Activated T-cell treated with anti-CD3 and anti-CD28 coated beads, Interleukin-2, amount 50 U/mL, for 4 hours (primary cell): ENCODE results near the gene SLC6A8. TPM values are rescaled to one million over a fixed set of nuclear protein-coding genes. Genes with fewer than 3 reads are reported as not detected.

Experiments used
- ATAC-seq, 2 donors: fragments of 200-7000 bp; cut with Tn5 transposase; one replicate each; pipeline ENCODE4 v1.10.0; 2021
- DNase-seq: peaks from one replicate; pipeline ENCODE4 v3.0.0-alpha.2; 2020
- H3K27me3 Mint-ChIP-seq: one replicate; pipeline ENCODE4 v1.8.0; 2021; ENCODE audit warnings: low read depth, mixed read lengths
- H3K36me3 Mint-ChIP-seq: one replicate; pipeline ENCODE4 v1.8.0; 2022; ENCODE audit warnings: mixed read lengths; ENCODE audit not compliant: insufficient read depth
- H3K4me1 Mint-ChIP-seq: one replicate; pipeline ENCODE4 v1.8.0; 2021; ENCODE audit warnings: low read depth, mixed read lengths
- H3K4me3 Mint-ChIP-seq: one replicate; pipeline ENCODE4 v1.8.0; 2021; ENCODE audit warnings: mild to moderate bottlenecking, moderate library complexity, mixed read lengths
- H3K9me3 Mint-ChIP-seq: one replicate; pipeline ENCODE4 v1.8.0; 2021; ENCODE audit warnings: mixed read lengths
- total RNA-seq, 3 donors: library from RNA; stranded (reverse); gene quantifications; one replicate each; pipeline ENCODE4 v1.2.1, GENCODE V29; 2021

The SLC6A8 gene
- 1 to 10 TPM; 1.1 to 1.9 (median 1.6) TPM for total RNA-seq

- Mint-ChIP-seq H3K9me3 (no peaks in the 10 kb centered on the region), H3K36me3 (no peaks in the 10 kb centered on the region), H3K27me3 (peaks cover 8% of the 10 kb centered on the region), H3K4me3 (peak within 1 kb of the TSS; percentile 71), H3K4me1 (no peaks in the 10 kb centered on the region)
- peak; percentile 28 for DNase-seq
- peak; percentile 25 to 51 for ATAC-seq
Observed at GRCh38 chrX:153687121-153688039, at the start of gene SLC6A8. Gene SLC6A8, plus strand, starts transcription at chrX:153687926. Its CDS starts 649 bp downstream, at chrX:153688575.

DNA sequence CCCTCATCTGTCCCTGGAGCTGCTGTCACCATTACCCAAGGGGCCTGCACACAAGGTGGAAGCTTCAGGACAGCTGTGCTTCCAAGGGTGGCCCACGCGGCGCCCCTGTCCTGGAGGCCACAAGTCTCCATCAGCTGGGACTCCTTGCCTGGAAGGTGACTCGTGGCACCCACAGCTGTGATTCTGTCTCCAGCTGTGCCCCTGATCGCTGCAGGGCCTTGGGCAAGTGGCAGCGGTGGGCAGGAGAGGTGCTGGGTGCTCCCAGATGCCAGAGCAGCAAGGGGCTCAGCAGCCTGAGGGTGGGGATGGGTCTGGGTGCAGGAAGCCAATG lies 49.7 kb upstream of the SLC6A8 start:
- DNase-seq: no peak
- Mint-ChIP-seq H3K27me3 (peaks cover 10% of the 10 kb centered on the region), H3K36me3 (no peaks in the 10 kb centered on the region), H3K4me1 (peaks cover 8% of the 10 kb centered on the region), H3K4me3 (no peak overlapping the region), H3K9me3 (no peaks in the 10 kb centered on the region)
- no peak for ATAC-seq

DNA sequence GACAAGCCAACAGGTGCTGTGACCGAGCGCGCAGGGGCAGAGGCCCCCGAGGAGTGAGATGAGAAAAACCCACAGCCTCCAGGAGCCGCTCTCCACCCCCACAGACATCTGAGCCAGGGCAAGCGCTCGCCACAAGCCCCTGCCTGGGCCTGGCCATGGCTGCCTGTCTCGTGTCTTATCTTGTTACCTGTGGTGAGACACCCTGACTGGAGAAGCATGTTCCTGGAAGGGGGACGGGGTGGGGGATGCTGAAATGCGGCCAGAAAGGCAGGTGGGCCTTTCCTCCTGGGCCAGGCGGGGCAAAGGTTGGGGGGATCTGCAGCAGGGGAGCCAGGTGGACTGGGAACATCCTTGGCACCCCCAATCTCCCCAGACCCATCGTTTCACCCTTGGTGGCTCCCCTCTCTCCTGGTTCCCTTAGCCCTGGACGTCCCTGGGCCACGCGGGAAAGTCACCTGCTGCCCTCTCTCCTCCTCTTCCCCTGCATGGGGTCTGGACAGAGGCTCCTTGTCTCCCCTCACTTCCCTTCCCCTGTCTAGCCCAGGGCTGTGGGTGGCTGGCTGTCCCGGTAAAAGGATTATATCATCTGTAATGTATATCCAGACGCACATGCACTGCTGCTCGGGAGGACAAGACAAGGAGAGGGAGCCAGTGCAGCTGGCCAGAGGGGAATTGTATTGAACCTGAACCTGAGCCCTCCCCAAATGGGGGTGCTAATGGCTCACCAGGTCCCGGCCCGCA lies 49.1 kb upstream of the SLC6A8 start:
- Mint-ChIP-seq H3K4me1 (peaks cover 9% of the 10 kb centered on the region), H3K36me3 (no peaks in the 10 kb centered on the region), H3K4me3 (no peak overlapping the region), H3K9me3 (no peaks in the 10 kb centered on the region), H3K27me3 (peaks cover 12% of the 10 kb centered on the region)
- no peak for ATAC-seq
- no peak for DNase-seq

DNA sequence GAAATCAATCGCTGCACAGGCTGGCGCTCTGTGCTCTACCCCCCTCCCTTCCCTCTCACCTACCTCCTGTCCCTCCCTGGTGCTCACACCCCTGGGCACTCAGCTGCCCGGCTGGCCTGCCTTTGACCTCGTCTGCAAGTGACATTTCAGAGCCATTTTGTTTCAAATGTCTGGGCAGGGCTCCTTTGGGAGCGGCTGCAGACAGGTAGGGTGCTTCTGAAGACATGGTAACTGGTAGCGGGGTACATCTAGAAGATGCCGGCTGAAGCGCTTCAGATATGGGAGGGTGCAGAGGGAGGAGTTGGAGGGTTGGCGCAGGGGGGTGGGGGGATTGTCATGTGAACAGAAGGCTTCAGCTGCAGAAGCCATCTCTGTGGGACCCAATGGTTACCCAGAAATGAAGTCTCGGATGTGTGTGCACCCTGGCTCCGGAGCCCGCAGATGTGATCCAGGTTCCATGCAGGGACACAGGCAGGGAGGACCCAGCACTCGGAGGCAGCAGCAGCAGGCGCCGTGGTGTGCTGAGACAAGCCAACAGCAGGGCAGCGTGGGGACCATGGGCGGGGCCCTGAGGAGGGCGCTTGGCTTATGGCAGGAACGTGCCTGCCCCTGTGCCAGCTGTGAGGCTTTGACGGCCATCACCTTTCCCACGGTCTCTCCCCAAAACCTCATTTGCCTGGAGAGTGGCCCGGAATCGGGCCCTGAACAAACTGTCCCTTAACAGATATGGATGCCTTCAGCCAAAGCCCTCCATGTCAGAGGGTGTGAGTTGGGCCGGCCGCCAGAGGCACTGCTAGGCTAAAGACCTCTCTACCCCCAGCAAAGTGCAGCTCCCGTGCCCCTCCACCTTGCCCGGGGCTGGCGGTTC lies 48.3 kb upstream of the SLC6A8 start:
- ATAC-seq: no peak
- H3K36me3 Mint-ChIP-seq: no peaks in the 10 kb centered on the region
- no peaks in the 10 kb centered on the region for H3K9me3 Mint-ChIP-seq
- DNase-seq: no peak
- peaks cover 9% of the 10 kb centered on the region for H3K4me1 Mint-ChIP-seq
- H3K27me3 Mint-ChIP-seq: peaks cover 13% of the 10 kb centered on the region
- no peak overlapping the region for H3K4me3 Mint-ChIP-seq

DNA sequence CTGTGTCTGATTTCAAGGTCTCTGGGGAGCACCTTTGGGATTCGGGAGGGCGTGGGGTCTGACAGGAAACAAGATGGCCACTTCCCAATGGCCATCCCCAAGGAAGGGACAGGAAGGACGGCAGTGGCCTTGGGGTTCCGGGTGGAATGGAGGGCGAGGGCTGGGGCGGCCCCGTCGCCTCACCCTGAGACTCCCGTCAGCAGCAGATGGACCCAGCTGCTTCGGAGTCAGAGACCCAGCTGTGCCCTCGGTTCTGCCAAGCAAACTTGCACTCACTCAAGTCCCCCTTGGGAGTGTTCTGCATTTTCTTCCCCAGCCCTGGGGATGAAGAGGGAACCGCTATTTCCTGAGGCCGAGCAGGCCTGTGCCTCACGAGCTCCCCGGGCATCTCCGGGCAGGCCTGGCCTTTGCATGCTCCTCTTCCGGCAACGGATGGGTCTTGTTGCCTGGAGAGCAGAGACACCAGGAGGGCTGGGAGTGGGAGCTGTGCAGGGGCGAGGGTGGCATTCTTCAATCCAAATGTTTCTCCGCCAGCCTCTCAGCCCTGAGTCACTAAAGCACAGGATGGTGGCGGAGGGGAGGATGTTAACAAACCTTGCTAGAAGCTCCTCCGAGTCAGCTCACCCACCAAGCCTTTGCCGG lies 47.6 kb upstream of the SLC6A8 start:
- H3K4me3 Mint-ChIP-seq: no peak overlapping the region
- no peak for ATAC-seq
- H3K27me3 Mint-ChIP-seq: peaks cover 20% of the 10 kb centered on the region
- H3K4me1 Mint-ChIP-seq: peaks cover 9% of the 10 kb centered on the region
- H3K36me3 Mint-ChIP-seq: no peaks in the 10 kb centered on the region
- no peak for DNase-seq
- no peaks in the 10 kb centered on the region for H3K9me3 Mint-ChIP-seq

DNA sequence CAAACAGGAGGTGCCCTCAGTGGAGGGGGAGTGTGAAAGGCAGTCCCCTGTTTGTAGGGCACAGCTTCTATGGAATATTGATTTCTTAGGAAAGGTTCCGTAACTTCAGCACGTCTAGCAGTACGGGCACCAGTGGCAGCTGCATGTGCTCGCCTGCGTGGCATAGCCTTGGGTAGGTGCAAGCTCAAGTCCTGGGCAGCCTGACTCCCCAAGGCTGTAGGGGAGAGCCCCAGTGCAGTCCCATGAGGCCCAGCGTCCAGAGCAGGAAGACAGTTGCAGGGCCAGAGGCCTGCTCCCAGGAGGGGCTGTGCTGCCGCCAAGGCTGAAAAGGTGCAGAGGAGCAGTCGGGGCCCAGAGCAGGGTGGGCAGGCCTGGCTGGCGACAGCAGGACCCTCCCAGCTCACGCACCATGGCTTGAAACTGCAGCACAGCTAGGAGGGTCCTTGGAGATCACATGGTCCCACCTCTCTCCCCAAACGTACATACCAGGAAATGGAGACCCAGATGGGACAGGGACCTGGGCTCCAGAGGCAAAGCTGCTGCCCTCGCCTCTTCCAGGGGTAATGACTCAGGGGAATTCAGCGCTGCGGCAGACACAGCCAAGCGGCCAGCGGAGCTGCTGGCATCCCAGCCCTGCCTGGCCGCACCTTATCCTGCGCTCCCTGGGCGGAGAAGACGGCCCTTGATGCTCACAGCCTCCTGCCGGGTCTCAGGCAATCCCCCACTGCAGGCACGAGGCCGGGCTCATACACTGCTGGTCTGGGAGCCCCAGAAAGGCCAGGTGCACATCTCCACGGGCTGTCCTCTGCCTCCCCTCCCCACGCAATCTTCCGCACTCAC lies 46.8 kb upstream of the SLC6A8 start:
- ATAC-seq: no peak
- DNase-seq: no peak
- H3K9me3 Mint-ChIP-seq: no peaks in the 10 kb centered on the region
- no peak overlapping the region for H3K4me3 Mint-ChIP-seq
- peaks cover 9% of the 10 kb centered on the region for H3K4me1 Mint-ChIP-seq
- peaks cover 27% of the 10 kb centered on the region for H3K27me3 Mint-ChIP-seq
- H3K36me3 Mint-ChIP-seq: no peaks in the 10 kb centered on the region

DNA sequence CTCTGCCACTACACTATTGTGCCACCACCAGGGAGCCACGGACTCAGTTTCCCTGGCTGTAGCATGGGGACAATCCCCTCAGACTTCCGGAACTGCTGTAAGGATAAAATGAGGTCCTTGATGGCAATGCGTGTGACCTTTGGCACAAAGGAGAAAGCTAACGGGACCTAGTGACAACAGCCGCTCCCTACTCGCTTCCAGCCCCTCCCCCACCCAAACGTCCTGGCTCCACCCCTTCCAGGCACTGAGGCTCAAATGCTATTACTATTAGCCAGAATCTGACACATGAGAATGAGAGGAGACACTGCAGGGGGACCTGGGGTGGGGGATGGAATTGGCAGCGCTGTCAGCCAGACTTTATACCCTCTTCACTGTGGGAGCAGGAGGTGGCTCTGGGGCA lies 46.1 kb upstream of the SLC6A8 start:
- Mint-ChIP-seq H3K36me3 (no peaks in the 10 kb centered on the region), H3K27me3 (peaks cover 31% of the 10 kb centered on the region), H3K4me3 (no peak overlapping the region), H3K9me3 (no peaks in the 10 kb centered on the region), H3K4me1 (peaks cover 9% of the 10 kb centered on the region)
- ATAC-seq (peak in 1 of 2 donors; percentile 3), DNase-seq (no peak)

- DNase-seq: no peak
- Mint-ChIP-seq H3K4me3 (no peak overlapping the region), H3K9me3 (no peaks in the 10 kb centered on the region), H3K36me3 (no peaks in the 10 kb centered on the region), H3K27me3 (peaks cover 31% of the 10 kb centered on the region), H3K4me1 (peaks cover 9% of the 10 kb centered on the region)
- peak in 1 of 2 donors; percentile 11 for ATAC-seq
Observed at GRCh38 chrX:153642051-153642654, 45.6 kb upstream of the SLC6A8 start.

DNA sequence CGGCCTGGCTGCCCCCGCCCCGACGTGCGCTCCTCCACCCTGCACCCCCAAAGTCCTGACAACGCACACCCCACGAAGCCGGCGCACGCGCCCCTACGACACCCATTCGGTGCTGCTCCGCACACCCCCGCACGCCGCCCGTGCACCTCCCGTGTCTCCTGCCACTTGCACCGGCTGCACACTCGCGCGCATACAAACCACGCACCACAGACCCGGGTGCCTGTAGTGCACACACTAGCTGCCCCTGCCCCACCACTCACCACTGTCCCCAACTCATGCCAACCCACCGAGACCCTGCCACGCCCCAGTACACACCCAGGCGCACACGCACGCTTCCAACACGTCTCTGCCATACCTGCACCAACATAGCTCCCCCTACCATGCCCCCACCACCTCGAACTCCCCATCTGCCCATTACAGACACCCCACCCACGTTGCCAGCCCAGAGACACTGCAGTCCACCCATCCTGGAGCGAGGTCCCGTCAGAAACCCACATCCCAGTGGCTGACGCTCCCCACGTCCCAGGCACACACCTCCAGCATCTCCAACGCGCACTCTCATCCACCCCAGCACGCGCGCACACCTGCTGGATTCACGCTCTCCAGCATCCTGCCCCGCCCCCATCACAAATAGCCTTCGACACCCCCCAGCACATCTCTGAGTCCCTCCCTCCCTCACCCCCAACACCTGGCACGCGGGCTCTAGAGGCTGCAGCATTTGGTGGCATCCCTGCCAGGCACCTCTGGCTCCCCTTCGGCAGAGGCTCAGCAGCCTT lies 44.9 kb upstream of the SLC6A8 start:
- DNase-seq: no peak
- peaks cover 9% of the 10 kb centered on the region for H3K4me1 Mint-ChIP-seq

GRCh38 chrX:153643431-153644351 lies 44.0 kb upstream of the SLC6A8 start:
- no peak overlapping the region for H3K4me3 Mint-ChIP-seq

More for the DNA sequence above, 44.9 kb upstream of the SLC6A8 start:
- Mint-ChIP-seq H3K36me3 (no peaks in the 10 kb centered on the region), H3K4me3 (peak overlapping the region; percentile 64), H3K27me3 (peaks cover 31% of the 10 kb centered on the region), H3K9me3 (no peaks in the 10 kb centered on the region)
- no peak for ATAC-seq

GRCh38 chrX:153644356-153645125 lies 43.2 kb upstream of the SLC6A8 start:
- Mint-ChIP-seq H3K4me1 (peaks cover 9% of the 10 kb centered on the region), H3K9me3 (no peaks in the 10 kb centered on the region), H3K27me3 (peaks cover 38% of the 10 kb centered on the region), H3K4me3 (no peak overlapping the region), H3K36me3 (no peaks in the 10 kb centered on the region)
- DNase-seq (no peak), ATAC-seq (no peak)

More at GRCh38 chrX:153643431-153644351, 44.0 kb upstream of the SLC6A8 start:
- Mint-ChIP-seq H3K4me1 (peaks cover 9% of the 10 kb centered on the region), H3K27me3 (peaks cover 35% of the 10 kb centered on the region), H3K9me3 (no peaks in the 10 kb centered on the region), H3K36me3 (no peaks in the 10 kb centered on the region)
- ATAC-seq (peak in 1 of 2 donors; percentile 36), DNase-seq (no peak)
